ENCODE data around the gene SH3TC2.

DNA sequence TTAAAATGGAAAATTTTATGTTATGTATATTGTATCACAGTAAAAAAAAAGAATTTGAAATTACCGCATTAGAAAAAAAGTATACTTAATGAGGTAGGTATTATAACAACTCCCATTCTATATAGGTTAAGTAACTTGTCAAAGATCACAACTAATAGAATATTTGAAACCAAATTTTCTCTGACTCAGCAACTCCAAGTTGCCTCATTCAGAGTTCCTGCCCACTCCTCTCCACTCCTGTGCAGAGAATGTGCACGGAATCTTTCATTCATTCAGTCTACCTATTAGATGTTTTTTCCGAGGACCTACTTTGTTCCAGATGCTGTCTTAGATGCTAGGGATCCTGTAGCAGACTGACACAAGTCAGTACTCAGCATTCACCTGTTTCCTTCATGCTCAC lies 15.4 kb downstream of the SH3TC2 start:
- TF ChIP-seq, protein P1, sequence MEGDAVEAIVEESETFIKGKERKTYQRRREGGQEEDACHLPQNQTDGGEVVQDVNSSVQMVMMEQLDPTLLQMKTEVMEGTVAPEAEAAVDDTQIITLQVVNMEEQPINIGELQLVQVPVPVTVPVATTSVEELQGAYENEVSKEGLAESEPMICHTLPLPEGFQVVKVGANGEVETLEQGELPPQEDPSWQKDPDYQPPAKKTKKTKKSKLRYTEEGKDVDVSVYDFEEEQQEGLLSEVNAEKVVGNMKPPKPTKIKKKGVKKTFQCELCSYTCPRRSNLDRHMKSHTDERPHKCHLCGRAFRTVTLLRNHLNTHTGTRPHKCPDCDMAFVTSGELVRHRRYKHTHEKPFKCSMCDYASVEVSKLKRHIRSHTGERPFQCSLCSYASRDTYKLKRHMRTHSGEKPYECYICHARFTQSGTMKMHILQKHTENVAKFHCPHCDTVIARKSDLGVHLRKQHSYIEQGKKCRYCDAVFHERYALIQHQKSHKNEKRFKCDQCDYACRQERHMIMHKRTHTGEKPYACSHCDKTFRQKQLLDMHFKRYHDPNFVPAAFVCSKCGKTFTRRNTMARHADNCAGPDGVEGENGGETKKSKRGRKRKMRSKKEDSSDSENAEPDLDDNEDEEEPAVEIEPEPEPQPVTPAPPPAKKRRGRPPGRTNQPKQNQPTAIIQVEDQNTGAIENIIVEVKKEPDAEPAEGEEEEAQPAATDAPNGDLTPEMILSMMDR (conservative IDR thresholded peaks at IDR 0.05), result no peak
- TF ChIP-seq ZFX (IDR thresholded peaks at IDR 0.05), result no peak

Data from C4-2B (cell line).